NCI-H82 treated with DMSO at 0.1 percent for 48 hours (cell line): ENCODE data around the gene PKD2L1.
"Not testable (repeated sequence)": the region's sequence is repeated elsewhere in the genome, so short reads cannot be mapped to it uniquely, and the experiment has no call there.

Experiments
- DNase-seq: peaks from one replicate; lab custom pipeline; 2025; ENCODE audit not compliant: unreplicated experiment; lab: John Stamatoyannopoulos, UW

PKD2L1 gene

GRCh38 chr10:100287756-100288155 lies 42.3 kb downstream of the PKD2L1 start:
- DNase-seq: no peak

GRCh38 chr10:100286051-100287033 lies 43.7 kb downstream of the PKD2L1 start, which contains the start of gene BLOC1S2:
Gene BLOC1S2 (minus strand): TSS chr10:100286680. CDS start chr10:100286659, 21 bp downstream.
- DNase-seq: peak; percentile 9

DNA sequence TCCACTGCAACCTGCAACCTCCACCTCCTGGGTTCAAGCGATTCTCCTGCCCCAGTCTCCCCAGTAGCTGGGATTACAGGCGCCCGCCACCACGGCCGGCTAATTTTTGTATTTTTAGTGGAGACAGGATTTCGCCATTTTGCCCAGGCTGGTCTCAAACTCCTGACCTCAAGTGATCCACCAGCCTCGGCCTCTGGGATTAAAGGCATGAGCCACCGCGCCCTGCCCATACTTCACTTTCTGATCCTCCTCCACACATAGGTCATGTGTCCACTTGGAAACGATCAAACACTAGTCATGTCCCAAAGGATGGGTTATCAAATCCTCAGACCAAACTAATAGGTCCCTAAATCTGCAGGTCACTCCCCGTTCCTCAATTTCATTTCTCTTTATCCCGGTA lies 44.7 kb downstream of the PKD2L1 start:
- not testable (repeated sequence) for DNase-seq

- DNase-seq: no peak
Measured at GRCh38 chr10:100282907-100283306, 47.1 kb downstream of the PKD2L1 start.

DNA sequence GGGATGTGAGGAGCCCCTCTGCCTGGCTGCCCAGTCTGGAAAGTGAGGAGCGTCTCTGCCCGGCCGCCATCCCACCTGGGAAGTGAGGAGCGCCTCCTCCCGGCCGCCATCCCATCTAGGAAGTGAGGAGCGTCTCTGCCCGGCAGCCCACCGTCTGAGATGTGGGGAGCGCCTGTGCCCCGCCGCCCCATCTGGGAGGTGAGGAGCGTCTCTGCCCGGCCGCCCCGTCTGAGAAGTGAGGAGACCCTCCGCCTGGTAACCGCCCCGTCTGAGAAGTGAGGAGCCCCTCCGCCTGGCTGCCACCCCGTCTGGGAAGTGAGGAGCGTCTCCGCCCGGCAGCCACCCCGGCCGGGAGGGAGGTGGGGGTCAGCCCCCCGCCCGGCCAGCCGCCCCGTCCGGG lies 53.1 kb downstream of the PKD2L1 start:
- DNase-seq: not testable (repeated sequence)

- DNase-seq: peak; percentile 58
Measured at GRCh38 chr10:100267239-100268104, 62.6 kb downstream of the PKD2L1 start, which contains the start of gene CWF19L1. Gene CWF19L1 (minus strand): TSS chr10:100267638. CDS start chr10:100267593, 45 bp downstream.

GRCh38 chr10:100265821-100266485 lies 64.1 kb downstream of the PKD2L1 start:
- DNase-seq: no peak

DNA sequence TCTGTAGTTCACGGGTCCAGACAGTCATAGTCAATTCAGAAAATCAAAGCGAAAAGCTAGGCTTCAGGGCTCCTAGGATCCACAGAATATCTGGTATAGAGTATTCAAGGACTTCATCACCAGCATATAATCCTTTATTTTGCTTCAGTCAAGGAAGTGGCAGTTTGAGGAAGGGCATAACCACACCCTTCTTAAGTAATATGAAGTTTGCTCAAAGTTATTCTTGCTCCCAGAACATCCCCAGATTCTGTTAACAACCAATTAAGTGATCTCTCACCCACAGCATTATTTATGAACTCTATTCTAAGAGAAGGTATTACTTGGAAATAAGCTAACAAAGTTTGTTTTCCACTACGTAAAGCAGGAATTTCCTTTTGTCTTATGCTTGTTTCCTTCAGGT lies 75.8 kb downstream of the PKD2L1 start:
- no peak for DNase-seq

DNA sequence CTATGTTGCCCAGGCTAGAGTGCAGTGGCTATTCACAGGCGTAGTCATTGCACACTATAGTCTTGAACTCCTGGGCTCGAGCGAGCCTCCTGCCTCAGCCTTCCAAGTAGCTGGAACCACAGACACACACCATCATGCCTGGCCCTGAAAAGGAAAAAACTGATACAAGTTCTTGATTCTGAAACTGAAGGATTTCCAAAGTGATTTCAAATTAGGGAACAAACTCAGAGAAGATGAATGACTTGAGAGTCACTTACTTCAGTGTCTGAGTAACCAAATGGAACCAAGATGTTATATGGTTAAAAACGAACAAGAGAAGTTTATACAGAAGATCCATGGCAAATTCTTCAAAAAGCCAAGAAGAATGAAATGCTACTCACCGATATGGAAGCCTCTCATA lies 77.0 kb downstream of the PKD2L1 start:
- no peak for DNase-seq

DNA sequence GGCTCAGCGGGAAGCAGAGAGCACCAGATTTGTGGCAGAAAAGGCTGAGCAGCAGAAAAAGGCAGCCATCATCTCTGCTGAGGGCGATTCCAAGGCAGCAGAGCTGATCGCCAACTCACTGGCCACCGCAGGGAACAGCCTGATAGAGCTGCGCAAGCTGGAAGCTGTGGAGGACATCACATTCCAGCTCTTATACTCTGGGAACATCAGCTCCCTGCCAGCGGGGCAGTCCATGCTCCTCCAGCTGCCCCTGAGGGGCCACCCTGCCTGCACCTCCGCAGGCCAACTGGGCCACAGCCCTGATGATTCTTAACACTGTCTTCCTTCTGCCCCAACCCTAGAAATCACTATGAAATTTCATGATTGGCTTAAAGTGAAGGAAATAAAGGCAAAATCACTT lies 81.2 kb downstream of the PKD2L1 start:
- no peak for DNase-seq

GRCh38 chr10:100245484-100246220 lies 84.4 kb downstream of the PKD2L1 start:
- DNase-seq: no peak

DNA sequence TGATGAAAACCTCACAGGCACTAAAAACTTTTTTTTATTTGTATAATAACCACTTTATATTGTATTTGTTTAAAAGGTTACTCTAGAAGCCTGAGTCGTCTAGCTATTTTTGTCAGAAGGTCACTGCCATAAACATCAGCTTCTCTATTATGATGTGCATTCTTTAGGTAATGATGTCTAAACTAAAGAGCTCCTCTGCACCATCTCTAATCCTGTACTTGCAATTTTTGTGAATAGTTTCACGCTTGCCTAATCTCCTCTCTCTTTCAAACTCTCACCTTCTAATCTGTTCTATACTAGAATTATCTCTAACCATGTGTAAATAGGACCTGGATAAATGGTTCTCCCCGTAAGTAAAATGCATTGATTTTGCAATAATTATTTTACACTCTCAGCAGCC lies 90.2 kb downstream of the PKD2L1 start:
- no peak for DNase-seq

DNA sequence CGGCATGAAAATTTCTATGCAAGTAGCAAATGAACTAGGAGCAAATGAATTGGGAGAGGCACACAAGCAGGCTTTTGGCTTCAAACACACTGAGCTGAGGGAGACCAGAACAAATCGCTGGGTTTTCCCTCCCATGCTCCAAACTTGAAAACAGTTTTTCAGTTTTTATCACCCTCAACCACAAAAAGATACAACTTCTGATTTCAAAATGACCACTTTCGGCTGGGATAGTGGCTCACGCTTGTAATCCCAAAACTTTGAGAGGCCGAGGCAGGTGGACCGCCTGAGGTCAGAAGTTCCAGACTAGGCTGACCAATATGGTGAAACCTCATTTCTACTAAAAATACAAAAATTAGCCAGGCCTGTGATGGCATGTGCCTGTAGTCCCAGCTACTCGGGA lies 91.6 kb downstream of the PKD2L1 start:
- DNase-seq: no peak
